Esophagus muscularis mucosa (tissue), 4 donors: ENCODE measurements around the gene FAM136A. TPM values are rescaled to one million over a fixed set of nuclear protein-coding genes. Genes with fewer than 3 reads are reported as not detected.
"Not testable (repeated sequence)": the region's sequence is repeated elsewhere in the genome, so short reads cannot be mapped to it uniquely, and the experiment has no call there.

ENCODE experiments used
- DNase-seq: peaks from one replicate; pipeline ENCODE4 v3.0.0-alpha.2; 2017; ENCODE audit errors: extremely low spot score
- H3K27ac ChIP-seq, 4 donors: fragments of 200-600 bp; sonication (generic); replicated peaks in 1 of 4; 1 replicate in 3 of 4; 2 replicates in 1 of 4; pipeline ENCODE4 v1.5.1; 2016 to 2019; ENCODE audit warnings: mild to moderate bottlenecking in 1 of 4
- H3K27me3 ChIP-seq, 4 donors: fragments of 200-600 bp; sonication (generic); one replicate each; pipeline versions ENCODE4 v1.5.1 to v1.6.0; 2016 to 2019
- H3K36me3 ChIP-seq, 4 donors: fragments of 200-600 bp; sonication (generic); one replicate each; pipeline ENCODE4 v1.5.1; 2016 to 2019
- H3K4me1 ChIP-seq, 4 donors: fragments of 200-600 bp; sonication (generic); one replicate each; pipeline ENCODE4 v1.5.1; 2016 to 2019
- H3K4me3 ChIP-seq, 4 donors: fragments of 200-600 bp; sonication (generic); 1 replicate in 2 of 4; 2 replicates in 2 of 4; pipeline ENCODE4 v1.5.1; 2016 to 2019; ENCODE audit warnings: mild to moderate bottlenecking in 4 of 4, moderate library complexity in 1 of 4
- H3K9me3 ChIP-seq, 4 donors: fragments of 200-600 bp; sonication (generic); 1 replicate in 3 of 4; 2 replicates in 1 of 4; pipeline ENCODE4 v1.5.1; 2016 to 2019
- EP300 ChIP-seq: sonication (generic); formaldehyde crosslinking; IDR thresholded peaks from one replicate; pipeline ENCODE4 v1.6.1; 2017; ENCODE audit warnings: antibody characterized with exemption
- POLR2A ChIP-seq: fragments of 450-650 bp; IDR thresholded peaks from one replicate; pipeline ENCODE4 v1.6.1; 2017; ENCODE audit warnings: antibody characterized with exemption, moderate library complexity, mild to moderate bottlenecking, low read depth
- POLR2AphosphoS5 ChIP-seq, 2 donors: sonication (generic); formaldehyde crosslinking; IDR thresholded peaks; one replicate each; pipeline ENCODE4 v1.6.1; 2017; ENCODE audit warnings: antibody characterized with exemption in 2 of 2
- WGBS: methylation state at CpG from one replicate; pipeline ENCODE4 v1.1.5; 2018; 5-methylcytosine and 5-hydroxymethylcytosine counted together
- intact Hi-C: fragments of 100-400 bp; cut with DNase I; formaldehyde crosslinking; loops from one replicate; pipeline ENCODE4 v1.15.1; 2023
- total RNA-seq, 4 donors: library from RNA; depleted of rRNA; stranded (reverse); fragments of >200 nt; gene quantifications; one replicate each; pipeline versions ENCODE4 v1.1.0 to v1.2.1, GENCODE V29; 2016
- TF ChIP-seq, protein P1 (sequence below), 3 experiments: fragments of 200-600 bp in 2 of 3; fragments of 450-650 bp in 1 of 3; sonication (generic) in 2 of 3; IDR thresholded peaks; one replicate each; pipeline ENCODE4 v1.5.1; 2017 to 2019; ENCODE audit warnings: antibody characterized with exemption in 3 of 3, mild to moderate bottlenecking in 2 of 3, moderate library complexity in 1 of 3

Gene FAM136A
- total RNA-seq, 4 donors from 2014 or later, result 19.4 to 29.4 (median 23.7) TPM

DNA sequence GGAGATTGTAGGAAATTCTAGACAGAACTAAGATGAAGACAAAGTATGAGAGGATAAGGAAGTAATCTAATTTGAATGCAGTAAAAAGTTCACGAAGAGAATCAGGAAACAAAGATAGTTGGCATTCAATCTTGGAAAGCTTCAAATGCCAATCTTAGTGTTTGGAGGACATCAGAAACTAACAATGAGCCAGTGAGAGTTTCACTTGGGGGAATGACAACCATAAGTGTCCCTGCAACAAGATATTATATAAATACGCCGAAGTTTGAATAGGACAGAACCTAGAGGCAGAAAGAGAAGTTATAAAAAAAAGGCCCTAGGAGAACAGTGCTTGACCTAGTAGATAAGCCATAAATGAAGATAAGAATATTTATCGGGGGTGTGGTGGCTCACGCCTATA, 19.4 kb downstream of the FAM136A start:
- WGBS, result 94% methylated on average over 5 of the region's 5 CpGs
- intact Hi-C loops, result no loop called here

DNA sequence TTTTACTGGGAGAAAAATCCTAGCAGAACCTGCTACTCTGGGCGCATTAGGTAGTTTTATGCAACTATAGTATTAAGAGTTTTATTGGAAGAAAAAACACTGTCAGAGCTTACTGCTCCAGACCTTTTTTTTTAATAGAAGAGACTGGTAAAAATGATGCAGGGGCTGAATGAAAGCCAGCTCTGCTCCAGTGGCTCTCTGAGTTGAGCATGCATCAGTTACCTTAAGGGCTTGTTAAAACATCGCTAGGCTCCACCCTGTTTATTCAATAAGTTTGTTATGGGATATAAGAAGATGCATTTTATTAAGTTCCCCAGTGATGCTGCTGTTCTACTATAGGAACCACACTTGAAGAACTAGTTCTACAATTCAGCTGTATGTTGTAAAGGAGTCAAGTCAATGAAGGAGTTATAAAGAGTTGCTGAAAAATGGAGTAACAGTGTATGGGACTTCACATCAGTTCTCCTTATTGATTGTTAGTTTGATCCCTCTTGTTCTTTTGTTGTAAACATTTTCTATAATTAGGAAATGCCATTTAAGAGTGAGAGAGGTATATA, 21.5 kb downstream of the FAM136A start:
- no peak for TF ChIP-seq EP300
- TF ChIP-seq, protein P1, sequence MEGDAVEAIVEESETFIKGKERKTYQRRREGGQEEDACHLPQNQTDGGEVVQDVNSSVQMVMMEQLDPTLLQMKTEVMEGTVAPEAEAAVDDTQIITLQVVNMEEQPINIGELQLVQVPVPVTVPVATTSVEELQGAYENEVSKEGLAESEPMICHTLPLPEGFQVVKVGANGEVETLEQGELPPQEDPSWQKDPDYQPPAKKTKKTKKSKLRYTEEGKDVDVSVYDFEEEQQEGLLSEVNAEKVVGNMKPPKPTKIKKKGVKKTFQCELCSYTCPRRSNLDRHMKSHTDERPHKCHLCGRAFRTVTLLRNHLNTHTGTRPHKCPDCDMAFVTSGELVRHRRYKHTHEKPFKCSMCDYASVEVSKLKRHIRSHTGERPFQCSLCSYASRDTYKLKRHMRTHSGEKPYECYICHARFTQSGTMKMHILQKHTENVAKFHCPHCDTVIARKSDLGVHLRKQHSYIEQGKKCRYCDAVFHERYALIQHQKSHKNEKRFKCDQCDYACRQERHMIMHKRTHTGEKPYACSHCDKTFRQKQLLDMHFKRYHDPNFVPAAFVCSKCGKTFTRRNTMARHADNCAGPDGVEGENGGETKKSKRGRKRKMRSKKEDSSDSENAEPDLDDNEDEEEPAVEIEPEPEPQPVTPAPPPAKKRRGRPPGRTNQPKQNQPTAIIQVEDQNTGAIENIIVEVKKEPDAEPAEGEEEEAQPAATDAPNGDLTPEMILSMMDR (IDR thresholded peaks at IDR 0.05), result no peak
- TF ChIP-seq POLR2AphosphoS5 (IDR thresholded peaks at IDR 0.05), result no peak
- no peak for TF ChIP-seq POLR2A
- peaks cover 33 to 92% (median 83%) of the 10 kb centered on the region in 4 donors for H3K36me3 ChIP-seq
- no peak for DNase-seq
- no peak overlapping the region for H3K4me3 ChIP-seq
- no peak overlapping the region for H3K27ac ChIP-seq
- intact Hi-C loops, result no loop called here
- 98% methylated on average over 2 of the region's 2 CpGs for WGBS
- no peaks in the 10 kb centered on the region for H3K27me3 ChIP-seq
- H3K9me3 ChIP-seq, result no peaks in the 10 kb centered on the region
- peaks cover 0 to 6% (median 5%) of the 10 kb centered on the region in 4 donors for H3K4me1 ChIP-seq

More for the DNA sequence above, 19.4 kb downstream of the FAM136A start:
- Histone ChIP-seq H3K27me3 (no peaks in the 10 kb centered on the region), H3K4me1 (peaks cover 0 to 6% (median 5%) of the 10 kb centered on the region in 4 donors), H3K27ac (no peak overlapping the region), H3K36me3 (peaks cover 31 to 92% (median 83%) of the 10 kb centered on the region in 4 donors), H3K4me3 (no peak overlapping the region), H3K9me3 (no peaks in the 10 kb centered on the region)
- TF ChIP-seq POLR2AphosphoS5 (IDR thresholded peaks at IDR 0.05), result no peak
- TF ChIP-seq, protein P1 (IDR thresholded peaks at IDR 0.05), result no peak
- no peak for TF ChIP-seq POLR2A
- TF ChIP-seq EP300, result no peak
- DNase-seq, result no peak

DNA sequence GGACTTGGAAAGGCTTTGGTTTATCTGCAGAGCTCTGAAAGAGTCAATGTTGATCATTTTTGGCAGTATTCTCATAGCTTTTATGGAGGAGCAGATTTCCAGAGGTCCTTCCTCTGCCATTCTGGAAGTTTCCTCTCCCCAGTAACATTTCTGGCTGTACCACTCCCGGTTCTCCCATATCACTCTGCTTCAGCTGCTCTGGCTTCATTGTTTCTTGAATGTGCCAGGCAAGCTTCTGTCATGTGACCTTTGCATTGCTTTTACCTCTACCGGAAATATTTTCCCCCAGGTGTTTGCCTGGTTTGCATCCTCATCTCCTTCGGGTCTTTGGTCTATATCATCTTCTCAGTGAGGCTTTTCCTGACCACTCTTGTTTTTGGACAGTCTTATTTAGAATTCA, 31.5 kb downstream of the FAM136A start:
- DNase-seq, result no peak
- H3K4me1 ChIP-seq, result no peaks in the 10 kb centered on the region
- no peak overlapping the region for H3K4me3 ChIP-seq
- no peaks in the 10 kb centered on the region for H3K9me3 ChIP-seq
- intact Hi-C loops, result no loop called here
- peaks cover 3 to 53% (median 28%) of the 10 kb centered on the region in 4 donors for H3K36me3 ChIP-seq
- H3K27ac ChIP-seq, result no peak overlapping the region
- WGBS, result 75% methylated on average over 3 of the region's 3 CpGs
- TF ChIP-seq, protein P1 (IDR thresholded peaks at IDR 0.05), result no peak
- TF ChIP-seq POLR2AphosphoS5 (IDR thresholded peaks at IDR 0.05) (no peak), POLR2A (no peak), EP300 (no peak)
- no peaks in the 10 kb centered on the region for H3K27me3 ChIP-seq

DNA sequence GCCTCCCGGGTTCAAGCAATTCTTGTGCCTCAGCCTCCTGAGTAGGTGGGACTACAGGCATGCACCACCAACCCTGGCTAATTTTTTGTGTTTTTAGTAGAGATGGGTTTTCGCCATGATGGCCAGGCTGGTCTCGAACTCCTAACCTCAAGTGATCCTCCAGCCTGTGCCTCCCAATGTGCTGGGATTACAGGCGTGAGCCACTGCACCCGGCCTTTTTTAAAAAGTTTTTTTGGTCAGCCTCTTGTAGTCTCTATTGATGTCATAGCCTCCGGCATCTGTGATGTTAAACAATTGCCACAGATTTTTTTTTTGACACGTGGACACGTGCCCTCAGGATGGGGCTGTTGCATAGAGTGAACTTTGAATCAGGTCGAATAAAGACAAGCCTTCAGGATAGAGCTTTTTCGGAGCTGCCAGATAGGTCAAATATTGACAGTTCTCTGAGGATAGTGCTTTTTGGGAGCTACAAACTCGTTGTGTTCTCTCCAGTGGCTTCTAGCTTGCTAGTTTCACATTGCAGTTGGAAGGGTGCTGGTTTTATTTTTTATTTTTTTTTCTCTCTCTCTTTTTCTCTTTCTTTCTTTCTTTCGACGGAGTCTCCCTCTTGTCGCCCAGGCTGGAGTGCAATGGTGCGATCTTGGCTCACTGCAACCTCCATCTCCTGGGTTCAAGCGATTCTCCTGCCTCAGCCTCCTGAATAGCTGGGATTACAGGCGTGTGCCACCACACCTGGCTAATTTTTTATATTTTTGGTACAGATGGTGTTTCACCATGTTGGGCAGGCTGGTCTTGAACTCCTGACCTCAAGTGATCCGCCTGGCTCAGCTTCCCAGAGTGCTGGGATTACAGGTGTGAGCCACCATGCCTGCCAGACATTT, 32.2 kb downstream of the FAM136A start:
- H3K27me3 ChIP-seq, H3K4me1 ChIP-seq, H3K27ac ChIP-seq, H3K4me3 ChIP-seq, intact Hi-C loops, H3K9me3 ChIP-seq, DNase-seq: not testable (repeated sequence)
- 92% methylated on average over 18 of the region's 18 CpGs for WGBS
- peaks cover 0 to 53% (median 25%) of the 10 kb centered on the region in 4 donors for H3K36me3 ChIP-seq

DNA sequence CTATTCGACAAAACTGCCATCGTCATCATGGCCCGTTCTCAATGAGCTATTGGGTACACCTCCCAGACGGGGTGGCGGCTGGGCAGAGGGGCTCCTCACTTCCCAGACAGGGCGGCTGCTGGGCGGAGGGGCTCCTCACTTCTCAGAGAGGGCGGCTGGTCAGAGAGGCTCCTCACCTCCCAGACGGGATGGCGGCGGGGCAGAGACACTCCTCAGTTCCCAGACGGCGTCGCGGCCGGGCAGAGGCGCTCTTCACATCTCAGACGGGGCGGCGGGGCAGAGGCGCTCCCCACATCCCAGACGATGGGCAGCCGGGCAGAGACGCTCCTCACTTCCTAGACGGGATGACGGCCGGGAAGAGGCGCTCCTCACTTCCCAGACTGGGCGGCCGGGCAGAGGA, 34.9 kb downstream of the FAM136A start:
- intact Hi-C loops, H3K4me3 ChIP-seq, H3K27me3 ChIP-seq, H3K9me3 ChIP-seq, H3K27ac ChIP-seq, DNase-seq: not testable (repeated sequence)
- Histone ChIP-seq H3K36me3 (peaks cover 0 to 72% (median 30%) of the 10 kb centered on the region in 4 donors), H3K4me1 (peaks cover 5 to 17% (median 16%) of the 10 kb centered on the region in 4 donors)
- WGBS, result 97% methylated on average over 30 of the region's 30 CpGs
